K562 (cell line): ENCODE results near the gene ST6GALNAC1. TPM values are rescaled to one million over a fixed set of nuclear protein-coding genes. Genes with fewer than 3 reads are reported as not detected.

Experiments
- ASH1L ChIP-seq: fragments of 450-650 bp; IDR thresholded peaks from 2 replicates; pipeline ENCODE4 v1.6.1; 2018; ENCODE audit warnings: borderline replicate concordance, mild to moderate bottlenecking, low read depth; ENCODE audit not compliant: partially characterized antibody
- ATF7 ChIP-seq: fragments of 450-650 bp; IDR thresholded peaks from 2 replicates; pipeline ENCODE4 v1.7.1; 2014; ENCODE audit warnings: mild to moderate bottlenecking, moderate library complexity
- CC2D1A ChIP-seq: fragments of 450-650 bp; IDR thresholded peaks from 2 replicates; pipeline ENCODE4 v1.6.1; 2017; ENCODE audit warnings: mild to moderate bottlenecking
- HOXB6 ChIP-seq: fragments of 250-450 bp; sonication (Bioruptor Pico); IDR thresholded peaks from 2 replicates; pipeline ENCODE4 v1.5.1; 2022; ENCODE audit warnings: mild to moderate bottlenecking, borderline replicate concordance
- JUNB ChIP-seq: fragments of 450-650 bp; formaldehyde crosslinking; conservative IDR thresholded peaks from 2 replicates; pipeline ENCODE4 v1.4.0; 2020; ENCODE audit warnings: mild to moderate bottlenecking
- MEF2A ChIP-seq: IDR thresholded peaks from 2 replicates; pipeline ENCODE4 v1.6.1; 2011; ENCODE audit warnings: low read depth, mild to moderate bottlenecking, low read length, moderate library complexity; ENCODE audit not compliant: control insufficient read depth
- SAFB ChIP-seq: fragments of 200-400 bp; formaldehyde crosslinking; IDR thresholded peaks from 2 replicates; pipeline ENCODE4 v1.6.1; 2017; ENCODE audit warnings: low read depth, low read length, borderline replicate concordance
- SPI1 ChIP-seq: IDR thresholded peaks from 2 replicates; pipeline ENCODE4 v1.6.1; 2011; ENCODE audit warnings: low read depth, low read length, control low read depth, borderline replicate concordance
- TAF15 ChIP-seq: fragments of 200-400 bp; formaldehyde crosslinking; IDR thresholded peaks from 2 replicates; pipeline ENCODE4 v1.6.1; 2017; ENCODE audit warnings: mild to moderate bottlenecking, low read depth, low read length, moderate library complexity
- TCF7 ChIP-seq: sonication (generic); IDR thresholded peaks from 2 replicates; pipeline ENCODE4 v1.6.1; 2016; ENCODE audit warnings: antibody characterized with exemption, borderline replicate concordance
- THRAP3 ChIP-seq: fragments of 450-650 bp; IDR thresholded peaks from 2 replicates; pipeline ENCODE4 v1.6.1; 2016; ENCODE audit warnings: mild to moderate bottlenecking, inconsistent platforms, borderline replicate concordance
- WHSC1 ChIP-seq: IDR thresholded peaks from one replicate; pipeline ENCODE4 v1.6.1; 2012; ENCODE audit warnings: low read length, control low read depth, inconsistent platforms
- ZKSCAN8 ChIP-seq: fragments of 200-800 bp; sonication (Bioruptor generic); IDR thresholded peaks from 2 replicates; pipeline ENCODE4 v1.6.1; 2016; ENCODE audit warnings: missing genetic modification characterization, missing compliant biosample characterization
- ZNF224 ChIP-seq: sonication (generic); formaldehyde crosslinking; IDR thresholded peaks from 2 replicates; pipeline ENCODE4 v1.8.0; 2022; ENCODE audit warnings: mild to moderate bottlenecking, missing genetic modification reagents
- ZNF274 ChIP-seq: IDR thresholded peaks from 2 replicates; pipeline ENCODE4 v1.6.1; 2011; ENCODE audit warnings: low read depth, mild to moderate bottlenecking, low read length, moderate library complexity, borderline replicate concordance
- polyA plus RNA-seq, 8 experiments: library from polyadenylated mRNA; depleted of rRNA in 4 of 8; stranded (reverse) in 5 of 8; unstranded in 3 of 8; fragments of >200 nt; fragmentation: Nextera tagmentation in 2 of 8; fragmentation: Illumina TruSeq in 1 of 8; extraction: Ambion mirVana in 2 of 8; extraction: Trizol in 1 of 8; gene quantifications; 2 replicates each; pipeline versions ENCODE4 v1.2.1 to v1.2.3, GENCODE V29; 2011 to 2014; ENCODE audit warnings: inconsistent platforms in 1 of 8, missing spikeins in 1 of 8
- total RNA-seq, 7 experiments: library from RNA; depleted of rRNA in 6 of 7; stranded (reverse); fragments of >200 nt in 6 of 7; fragmentation: Illumina TruSeq in 2 of 7; extraction: Trizol in 2 of 7; gene quantifications; 2 replicates each; pipeline versions ENCODE4 v1.2.1 to v1.2.3, GENCODE V29; 2011 to 2021; ENCODE audit warnings: low replicate concordance in 1 of 7
- TF ChIP-seq, protein P1 (sequence below), 3 experiments: fragments of 200-800 bp in 1 of 3; sonication (Bioruptor generic) in 1 of 3; sonication (generic) in 1 of 3; formaldehyde crosslinking in 1 of 3; IDR thresholded peaks; 2 replicates each; pipeline versions ENCODE4 v1.6.1 to v1.8.0; 2016 to 2022; ENCODE audit warnings: mild to moderate bottlenecking in 2 of 3, missing compliant biosample characterization in 2 of 3, missing genetic modification characterization in 2 of 3, missing genetic modification reagents in 1 of 3
- TF ChIP-seq, protein P2 (sequence below): fragments of 200-600 bp; sonication (generic); IDR thresholded peaks from one replicate; pipeline ENCODE4 v1.6.1; 2012; ENCODE audit warnings: mild to moderate bottlenecking, low read depth, low read length, inconsistent platforms

Gene ST6GALNAC1
- total and polyA plus RNA-seq, 9 of the 15 experiments (the other 6 are each of a cell fraction or from before 2014, with no cell fraction given): 20.6 to 68.4 (median 50.5) TPM

DNA sequence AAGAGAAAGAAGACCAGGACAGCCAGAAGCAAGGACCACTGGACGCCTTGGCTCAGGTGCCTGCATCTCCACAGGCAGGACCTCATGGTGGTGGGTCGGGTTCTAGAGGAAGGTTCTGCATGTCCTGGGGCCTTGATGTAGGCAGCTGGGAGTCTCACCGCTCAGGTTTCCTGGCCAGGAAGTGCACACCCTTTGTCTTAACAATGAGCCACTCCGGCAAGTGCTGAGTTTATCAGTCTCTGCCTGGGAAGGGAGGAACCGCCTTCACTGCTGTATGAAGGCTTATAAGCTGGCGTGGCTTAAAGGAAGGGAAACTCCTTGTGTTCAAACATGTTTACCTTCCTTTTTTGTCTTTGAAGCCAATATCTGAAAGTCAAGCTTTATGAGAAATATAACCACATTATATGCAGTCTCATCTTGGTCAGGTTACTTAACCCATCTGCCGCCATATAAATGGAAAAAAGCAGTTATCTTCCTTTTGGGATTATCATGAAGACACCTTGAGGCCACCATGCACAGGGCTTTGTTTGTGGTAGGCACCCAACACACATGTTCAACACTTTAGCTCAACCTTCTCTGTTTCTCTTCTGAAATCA is at the start of gene ST6GALNAC1 (continued):
- TF ChIP-seq, protein P1, sequence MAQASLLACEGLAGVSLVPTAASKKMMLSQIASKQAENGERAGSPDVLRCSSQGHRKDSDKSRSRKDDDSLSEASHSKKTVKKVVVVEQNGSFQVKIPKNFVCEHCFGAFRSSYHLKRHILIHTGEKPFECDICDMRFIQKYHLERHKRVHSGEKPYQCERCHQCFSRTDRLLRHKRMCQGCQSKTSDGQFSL (CRISPR knock-in tag; IDR thresholded peaks at IDR 0.05): no peak
- TF ChIP-seq, protein P1 (tag; IDR thresholded peaks at IDR 0.05): peak in 1 of 2 experiments; percentile 61; a peak in 1 of 4 replicates
- TF ChIP-seq ZNF274 (no peak), MEF2A (no peak), CC2D1A (no peak), THRAP3 (no peak), JUNB (CRISPR knock-in tag) (no peak), ATF7 (peak; percentile 58; the same call in 1 of the 2 replicates), SAFB (no peak), ZKSCAN8 (CRISPR knock-in tag) (no peak; the same call in 1 of the 2 replicates), TCF7 (no peak), SPI1 (peak; percentile 85), WHSC1 (no peak), TAF15 (no peak), ASH1L (no peak), HOXB6 (CRISPR knock-in tag) (no peak), ZNF224 (CRISPR knock-in tag) (no peak)
- TF ChIP-seq, protein P2, sequence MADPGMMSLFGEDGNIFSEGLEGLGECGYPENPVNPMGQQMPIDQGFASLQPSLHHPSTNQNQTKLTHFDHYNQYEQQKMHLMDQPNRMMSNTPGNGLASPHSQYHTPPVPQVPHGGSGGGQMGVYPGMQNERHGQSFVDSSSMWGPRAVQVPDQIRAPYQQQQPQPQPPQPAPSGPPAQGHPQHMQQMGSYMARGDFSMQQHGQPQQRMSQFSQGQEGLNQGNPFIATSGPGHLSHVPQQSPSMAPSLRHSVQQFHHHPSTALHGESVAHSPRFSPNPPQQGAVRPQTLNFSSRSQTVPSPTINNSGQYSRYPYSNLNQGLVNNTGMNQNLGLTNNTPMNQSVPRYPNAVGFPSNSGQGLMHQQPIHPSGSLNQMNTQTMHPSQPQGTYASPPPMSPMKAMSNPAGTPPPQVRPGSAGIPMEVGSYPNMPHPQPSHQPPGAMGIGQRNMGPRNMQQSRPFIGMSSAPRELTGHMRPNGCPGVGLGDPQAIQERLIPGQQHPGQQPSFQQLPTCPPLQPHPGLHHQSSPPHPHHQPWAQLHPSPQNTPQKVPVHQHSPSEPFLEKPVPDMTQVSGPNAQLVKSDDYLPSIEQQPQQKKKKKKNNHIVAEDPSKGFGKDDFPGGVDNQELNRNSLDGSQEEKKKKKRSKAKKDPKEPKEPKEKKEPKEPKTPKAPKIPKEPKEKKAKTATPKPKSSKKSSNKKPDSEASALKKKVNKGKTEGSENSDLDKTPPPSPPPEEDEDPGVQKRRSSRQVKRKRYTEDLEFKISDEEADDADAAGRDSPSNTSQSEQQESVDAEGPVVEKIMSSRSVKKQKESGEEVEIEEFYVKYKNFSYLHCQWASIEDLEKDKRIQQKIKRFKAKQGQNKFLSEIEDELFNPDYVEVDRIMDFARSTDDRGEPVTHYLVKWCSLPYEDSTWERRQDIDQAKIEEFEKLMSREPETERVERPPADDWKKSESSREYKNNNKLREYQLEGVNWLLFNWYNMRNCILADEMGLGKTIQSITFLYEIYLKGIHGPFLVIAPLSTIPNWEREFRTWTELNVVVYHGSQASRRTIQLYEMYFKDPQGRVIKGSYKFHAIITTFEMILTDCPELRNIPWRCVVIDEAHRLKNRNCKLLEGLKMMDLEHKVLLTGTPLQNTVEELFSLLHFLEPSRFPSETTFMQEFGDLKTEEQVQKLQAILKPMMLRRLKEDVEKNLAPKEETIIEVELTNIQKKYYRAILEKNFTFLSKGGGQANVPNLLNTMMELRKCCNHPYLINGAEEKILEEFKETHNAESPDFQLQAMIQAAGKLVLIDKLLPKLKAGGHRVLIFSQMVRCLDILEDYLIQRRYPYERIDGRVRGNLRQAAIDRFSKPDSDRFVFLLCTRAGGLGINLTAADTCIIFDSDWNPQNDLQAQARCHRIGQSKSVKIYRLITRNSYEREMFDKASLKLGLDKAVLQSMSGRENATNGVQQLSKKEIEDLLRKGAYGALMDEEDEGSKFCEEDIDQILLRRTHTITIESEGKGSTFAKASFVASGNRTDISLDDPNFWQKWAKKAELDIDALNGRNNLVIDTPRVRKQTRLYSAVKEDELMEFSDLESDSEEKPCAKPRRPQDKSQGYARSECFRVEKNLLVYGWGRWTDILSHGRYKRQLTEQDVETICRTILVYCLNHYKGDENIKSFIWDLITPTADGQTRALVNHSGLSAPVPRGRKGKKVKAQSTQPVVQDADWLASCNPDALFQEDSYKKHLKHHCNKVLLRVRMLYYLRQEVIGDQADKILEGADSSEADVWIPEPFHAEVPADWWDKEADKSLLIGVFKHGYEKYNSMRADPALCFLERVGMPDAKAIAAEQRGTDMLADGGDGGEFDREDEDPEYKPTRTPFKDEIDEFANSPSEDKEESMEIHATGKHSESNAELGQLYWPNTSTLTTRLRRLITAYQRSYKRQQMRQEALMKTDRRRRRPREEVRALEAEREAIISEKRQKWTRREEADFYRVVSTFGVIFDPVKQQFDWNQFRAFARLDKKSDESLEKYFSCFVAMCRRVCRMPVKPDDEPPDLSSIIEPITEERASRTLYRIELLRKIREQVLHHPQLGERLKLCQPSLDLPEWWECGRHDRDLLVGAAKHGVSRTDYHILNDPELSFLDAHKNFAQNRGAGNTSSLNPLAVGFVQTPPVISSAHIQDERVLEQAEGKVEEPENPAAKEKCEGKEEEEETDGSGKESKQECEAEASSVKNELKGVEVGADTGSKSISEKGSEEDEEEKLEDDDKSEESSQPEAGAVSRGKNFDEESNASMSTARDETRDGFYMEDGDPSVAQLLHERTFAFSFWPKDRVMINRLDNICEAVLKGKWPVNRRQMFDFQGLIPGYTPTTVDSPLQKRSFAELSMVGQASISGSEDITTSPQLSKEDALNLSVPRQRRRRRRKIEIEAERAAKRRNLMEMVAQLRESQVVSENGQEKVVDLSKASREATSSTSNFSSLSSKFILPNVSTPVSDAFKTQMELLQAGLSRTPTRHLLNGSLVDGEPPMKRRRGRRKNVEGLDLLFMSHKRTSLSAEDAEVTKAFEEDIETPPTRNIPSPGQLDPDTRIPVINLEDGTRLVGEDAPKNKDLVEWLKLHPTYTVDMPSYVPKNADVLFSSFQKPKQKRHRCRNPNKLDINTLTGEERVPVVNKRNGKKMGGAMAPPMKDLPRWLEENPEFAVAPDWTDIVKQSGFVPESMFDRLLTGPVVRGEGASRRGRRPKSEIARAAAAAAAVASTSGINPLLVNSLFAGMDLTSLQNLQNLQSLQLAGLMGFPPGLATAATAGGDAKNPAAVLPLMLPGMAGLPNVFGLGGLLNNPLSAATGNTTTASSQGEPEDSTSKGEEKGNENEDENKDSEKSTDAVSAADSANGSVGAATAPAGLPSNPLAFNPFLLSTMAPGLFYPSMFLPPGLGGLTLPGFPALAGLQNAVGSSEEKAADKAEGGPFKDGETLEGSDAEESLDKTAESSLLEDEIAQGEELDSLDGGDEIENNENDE: no peak
